Body of pancreas (tissue), 4 donors: ENCODE measurements around the gene MED12L.

Source experiments
- CTCF ChIP-seq, 7 experiments: fragments of 450-650 bp in 4 of 7; fragments of 200-600 bp in 3 of 7; sonication (generic) in 3 of 7; IDR thresholded peaks; one replicate each; pipeline ENCODE4 v1.5.1; 2016 to 2019; ENCODE audit warnings: antibody characterized with exemption in 7 of 7
- POLR2A ChIP-seq, 3 donors: fragments of 450-650 bp; IDR thresholded peaks; one replicate each; pipeline ENCODE4 v1.6.1; 2016; ENCODE audit warnings: antibody characterized with exemption in 3 of 3, mild to moderate bottlenecking in 2 of 3

GRCh38 chr3:151452841-151453240 is 367.4 kb downstream of the MED12L start:
- TF ChIP-seq CTCF (IDR thresholded peaks at IDR 0.05) (no peak), POLR2A (IDR thresholded peaks at IDR 0.05) (no peak)
